HG03135 (cell line): Measurements from ENCODE around the gene TUBB6.

Source experiments
- ATAC-seq: cut with Tn5 transposase; IDR thresholded peaks from one replicate; pipeline ENCODE4 v1.9.1; 2021; ENCODE audit warnings: mild to moderate bottlenecking, moderate library complexity; ENCODE audit not compliant: unreplicated experiment

TUBB6 gene

DNA sequence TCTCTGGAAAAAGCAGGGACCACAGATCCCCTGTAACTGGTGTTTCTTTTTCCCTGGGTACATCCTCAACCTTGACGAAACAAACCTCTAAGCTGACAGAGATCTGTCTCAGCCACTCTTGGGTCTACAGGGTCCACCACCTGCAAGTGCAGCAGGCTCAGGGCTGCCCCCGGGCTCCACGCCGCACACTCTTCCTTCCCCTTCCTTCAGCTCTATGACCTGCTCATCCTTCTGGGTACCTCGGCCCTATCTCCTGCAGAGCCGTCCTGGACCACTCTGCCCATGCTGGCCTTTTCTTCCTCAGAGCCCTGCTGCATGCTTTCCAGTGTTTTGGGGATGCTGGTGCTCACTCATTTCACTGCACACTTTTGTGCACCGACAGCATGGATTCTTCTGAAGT is 27.5 kb downstream of the TUBB6 start:
- no peak for ATAC-seq

GRCh38 chr18:12336171-12336613 is 28.2 kb downstream of the TUBB6 start:
- no peak for ATAC-seq

GRCh38 chr18:12336887-12337286 is 28.8 kb downstream of the TUBB6 start:
- ATAC-seq = no peak

DNA sequence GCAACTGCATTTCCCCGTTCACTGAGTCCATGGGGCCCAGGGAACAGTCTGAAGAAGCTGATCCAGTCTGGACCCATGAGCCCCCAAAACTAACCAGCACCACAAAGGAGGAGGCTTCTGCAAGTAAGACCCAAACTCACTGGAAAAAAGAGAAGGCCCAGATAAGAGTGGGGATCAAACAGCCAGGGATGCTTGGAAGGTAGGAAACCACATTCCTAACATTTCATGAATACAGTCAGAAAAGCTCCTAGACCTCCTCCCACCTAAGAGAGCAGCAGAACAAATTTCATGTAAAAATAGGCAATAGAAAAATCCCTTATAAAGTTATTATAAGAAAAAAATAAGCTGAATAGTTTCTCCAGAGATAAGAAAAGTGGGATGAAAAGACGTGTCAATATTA is 30.3 kb downstream of the TUBB6 start:
- no peak for ATAC-seq

DNA sequence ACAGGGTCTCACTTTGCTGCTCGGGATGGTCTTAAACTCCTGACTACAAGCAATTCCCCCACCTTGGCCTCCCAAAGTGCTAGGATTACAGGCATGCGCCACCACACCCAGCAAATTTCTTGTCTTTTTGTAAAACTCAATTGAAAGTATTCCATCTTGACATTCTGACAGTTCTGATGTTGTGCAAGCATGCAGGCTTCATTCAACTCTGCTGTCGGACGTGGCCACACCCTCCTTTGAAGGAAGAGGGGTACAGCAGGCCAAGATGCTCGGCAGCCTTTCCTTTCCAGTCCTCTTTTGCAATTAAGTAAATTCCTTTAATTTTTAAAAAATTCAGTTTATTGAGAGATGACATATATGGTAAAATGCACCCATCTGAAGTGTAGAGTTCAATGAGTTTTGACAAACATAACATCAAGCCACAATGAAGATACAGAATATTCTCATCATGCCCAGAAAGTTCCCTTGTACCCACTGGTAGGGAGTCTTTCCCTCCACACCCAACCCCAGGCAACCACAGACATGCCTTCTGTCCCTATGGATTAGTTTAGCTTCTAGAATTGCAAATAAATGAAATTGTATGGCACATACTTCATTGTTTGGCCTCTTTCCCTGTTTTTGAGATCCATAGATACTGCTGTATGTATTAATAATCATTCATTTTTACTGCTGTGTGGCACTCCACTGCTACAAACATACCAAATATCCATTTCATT is 33.1 kb downstream of the TUBB6 start:
- ATAC-seq = no peak

- ATAC-seq = no peak
These were observed 34.6 kb downstream of the TUBB6 start for GRCh38 chr18:12342661-12343060.

DNA sequence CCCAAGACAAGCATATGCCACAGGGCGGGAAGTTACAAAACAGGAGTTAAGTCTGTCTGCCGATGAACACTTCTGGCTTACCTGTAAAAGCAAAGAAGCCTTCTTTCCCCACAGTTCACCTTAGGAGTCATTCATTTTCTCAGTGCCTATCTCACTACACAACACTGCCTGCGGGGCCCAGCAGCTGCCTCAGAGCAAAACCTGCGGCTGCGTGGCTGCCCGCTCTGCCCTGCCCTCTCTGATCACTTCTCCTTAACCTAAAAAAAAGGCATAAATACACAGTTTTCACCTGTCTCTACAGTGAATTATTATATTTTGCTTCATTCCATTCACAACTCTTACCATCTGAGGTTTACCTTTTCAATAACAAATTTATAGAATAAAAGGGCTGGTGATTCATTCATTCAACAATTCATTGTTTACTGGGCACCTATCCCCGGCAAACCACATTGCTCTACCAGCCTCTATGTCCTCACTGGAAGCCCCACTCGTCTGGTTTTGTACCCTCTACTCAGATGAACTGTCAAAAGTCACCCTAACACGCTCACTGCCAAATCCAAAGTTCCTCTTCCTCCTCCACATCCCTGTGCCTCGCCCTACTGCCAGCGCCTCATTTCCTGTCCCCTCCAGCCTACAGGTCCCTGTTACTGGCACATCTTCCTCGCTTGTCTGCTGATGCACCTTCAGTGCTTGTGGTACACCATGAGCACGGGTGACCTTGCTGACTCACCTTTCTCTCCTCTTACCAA is 37.6 kb downstream of the TUBB6 start:
- no peak for ATAC-seq

GRCh38 chr18:12346240-12346565 is 38.2 kb downstream of the TUBB6 start:
- no peak for ATAC-seq

- no peak for ATAC-seq
These were observed 39.9 kb downstream of the TUBB6 start for GRCh38 chr18:12347895-12348294.

- ATAC-seq = no peak
These were observed 44.1 kb downstream of the TUBB6 start for GRCh38 chr18:12352188-12352587.

GRCh38 chr18:12359515-12359927 is 51.5 kb downstream of the TUBB6 start:
- no peak for ATAC-seq

- ATAC-seq = no peak
These were observed 53.8 kb downstream of the TUBB6 start for GRCh38 chr18:12361770-12362378.

DNA sequence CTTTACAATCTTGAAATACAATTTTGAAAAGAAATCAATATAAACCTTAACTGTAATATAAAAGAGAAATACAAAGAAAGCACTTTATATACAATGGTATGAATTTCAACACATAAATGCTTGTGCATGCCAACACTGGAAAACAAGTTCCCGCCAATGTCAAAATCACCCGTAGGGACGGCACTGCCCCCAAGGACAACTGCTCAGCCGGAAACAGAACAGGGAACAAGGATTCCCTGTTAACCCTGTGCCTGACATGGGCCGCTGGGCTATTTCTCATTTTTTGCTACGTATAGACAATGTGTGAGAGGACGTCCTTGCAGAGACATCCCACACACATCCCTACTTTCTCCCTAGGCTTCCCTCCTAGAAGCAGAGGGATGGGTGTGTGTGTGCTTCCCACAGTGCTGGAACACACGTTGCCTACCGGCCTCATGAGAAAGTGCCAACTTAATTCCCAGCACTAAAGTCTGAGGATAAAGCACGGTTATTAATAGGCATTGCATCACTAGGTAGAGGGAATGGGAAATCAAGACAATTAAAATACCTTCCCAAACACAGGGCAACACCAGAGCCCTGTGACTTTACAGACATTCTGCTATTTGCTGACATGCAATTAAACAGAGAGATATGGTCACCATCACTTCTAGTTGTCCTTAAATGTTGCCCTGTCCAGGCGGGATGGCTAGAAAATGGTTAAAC is 54.6 kb downstream of the TUBB6 start:
- no peak for ATAC-seq

DNA sequence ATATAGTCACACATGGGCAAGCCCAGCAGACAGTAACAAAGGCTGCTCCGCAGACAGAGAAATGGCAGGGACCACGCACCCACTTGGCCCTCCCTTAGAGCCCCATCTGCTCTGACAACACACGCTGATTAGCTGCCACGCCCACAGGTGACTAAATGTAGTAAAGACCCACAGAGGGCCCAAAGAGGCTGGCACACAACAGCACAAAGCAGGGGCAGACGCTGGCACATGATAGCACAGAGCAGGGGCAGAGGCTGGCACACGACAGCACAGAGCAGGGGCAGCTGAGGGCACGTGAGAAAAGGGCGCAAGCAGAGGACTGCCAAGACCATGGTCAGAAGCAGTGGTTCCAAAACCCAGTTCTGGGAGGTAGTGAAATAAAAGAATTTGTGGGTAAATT is 58.3 kb downstream of the TUBB6 start:
- ATAC-seq = no peak

DNA sequence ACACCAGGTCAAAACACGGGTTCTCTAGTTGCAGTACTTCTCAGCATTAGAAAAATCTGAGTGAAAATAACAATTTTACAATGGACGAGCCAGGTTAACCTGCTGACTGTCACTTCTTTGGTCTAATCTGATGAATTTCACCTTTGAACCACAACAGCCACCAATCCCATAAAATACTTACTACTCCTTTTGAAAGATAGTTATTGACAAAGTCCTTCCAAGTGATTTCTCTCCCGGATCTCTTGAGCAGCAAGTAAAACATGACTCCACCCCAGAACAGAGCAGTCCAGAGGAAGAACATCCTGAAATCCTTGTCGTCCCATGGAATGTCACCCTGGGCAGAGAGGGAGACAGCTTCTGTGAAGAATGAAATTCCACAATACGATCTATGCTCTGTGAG is 58.7 kb downstream of the TUBB6 start:
- ATAC-seq = no peak

DNA sequence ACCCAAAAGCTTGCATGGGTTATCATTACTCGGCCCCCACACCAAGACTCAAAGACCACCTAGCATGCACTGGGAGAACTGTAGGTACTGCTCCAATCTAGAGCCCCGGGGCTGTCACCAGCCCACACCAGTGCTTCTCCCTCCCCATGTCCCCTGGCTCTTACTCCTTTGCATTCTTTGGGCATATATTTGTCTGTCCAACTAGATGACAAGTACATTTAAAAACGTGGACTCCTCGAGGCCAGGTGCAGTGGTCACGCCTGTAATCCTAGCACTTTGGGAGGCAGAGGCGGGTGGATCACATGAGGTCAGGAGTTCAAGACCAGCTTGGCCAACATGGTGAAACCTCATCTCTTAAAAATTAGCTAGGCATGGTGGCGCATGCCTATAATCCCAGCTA is 61.2 kb downstream of the TUBB6 start:
- no peak for ATAC-seq

DNA sequence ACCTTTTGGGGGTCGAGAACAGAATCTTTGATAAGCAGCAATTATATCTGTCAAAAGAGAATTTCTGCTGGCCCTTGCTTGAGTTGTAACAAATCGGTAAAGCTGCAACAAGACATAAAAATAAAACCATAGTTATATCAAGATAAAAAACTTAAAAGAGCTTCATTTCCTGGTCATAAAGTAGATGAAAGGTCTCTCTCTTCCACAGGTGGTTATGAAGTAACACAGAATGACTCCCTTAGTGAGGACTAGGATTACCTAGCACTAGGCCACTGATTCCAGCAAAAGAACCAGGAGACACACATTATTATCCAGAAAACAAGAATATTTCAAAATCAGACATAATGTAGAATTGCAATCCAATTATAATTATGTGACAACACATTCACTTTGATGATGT is 63.5 kb downstream of the TUBB6 start:
- no peak for ATAC-seq

DNA sequence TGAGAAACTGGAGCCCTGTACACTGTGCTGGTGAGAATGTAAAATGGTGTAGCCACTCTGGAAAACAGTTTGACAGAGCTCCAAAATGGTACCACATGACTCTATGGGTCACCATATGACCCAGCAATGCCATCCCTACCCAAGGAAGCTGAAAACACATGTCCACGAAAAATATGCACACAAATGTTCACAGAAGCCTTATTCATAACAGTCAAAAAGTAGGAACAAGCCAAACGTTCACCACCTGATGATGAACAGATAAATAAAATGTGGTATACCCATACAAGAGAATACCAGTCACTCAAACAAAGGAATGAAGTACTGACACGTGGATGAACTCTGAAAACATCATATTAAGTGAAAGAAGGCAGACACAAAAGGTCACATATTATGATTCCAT is 64.4 kb downstream of the TUBB6 start:
- ATAC-seq = no peak

DNA sequence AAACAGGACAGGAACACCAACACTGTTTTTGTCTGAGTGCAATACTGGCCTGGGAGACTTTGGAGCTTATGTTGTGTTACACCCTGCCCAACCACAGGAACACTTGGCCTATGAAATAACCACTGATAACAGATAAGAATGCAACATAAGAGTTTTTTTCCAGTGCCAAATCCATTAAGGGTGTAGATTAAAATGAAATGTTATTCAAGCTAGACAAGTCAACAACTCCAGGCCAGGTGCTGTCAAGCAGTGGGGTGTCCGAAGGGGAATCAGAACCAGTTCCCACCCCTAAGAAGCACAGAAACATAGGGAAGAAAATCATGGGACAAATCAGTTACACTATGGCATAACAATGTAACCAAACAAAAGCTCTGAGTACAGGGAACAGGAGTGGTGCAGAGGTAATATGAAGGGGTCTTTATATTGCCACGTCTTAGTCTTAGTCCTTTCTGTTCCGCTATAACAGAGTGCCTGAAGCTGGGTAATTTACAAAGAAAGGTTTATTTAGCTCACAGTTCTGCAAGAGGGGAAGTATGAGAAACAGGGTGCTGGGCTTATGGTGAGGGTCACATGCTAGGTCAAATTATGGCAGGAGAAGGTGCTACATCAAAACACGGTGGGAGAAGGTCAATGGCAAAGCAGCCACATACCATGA is 65.2 kb downstream of the TUBB6 start:
- no peak for ATAC-seq

DNA sequence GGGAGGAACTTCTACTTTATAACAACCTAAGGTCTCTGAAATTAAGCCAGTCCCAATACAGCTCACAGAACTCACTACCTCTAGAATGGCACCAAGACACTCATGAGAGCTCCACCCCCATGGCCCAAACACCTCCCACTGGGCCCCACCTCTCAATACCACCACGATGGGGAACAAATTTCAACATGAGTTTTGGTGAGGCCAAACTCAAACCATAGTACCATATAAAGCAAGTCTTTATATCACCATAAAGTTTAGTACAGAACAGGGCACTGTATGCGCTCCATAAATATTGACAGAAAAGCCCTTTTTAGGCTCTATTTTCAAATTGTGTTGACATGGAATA is 65.7 kb downstream of the TUBB6 start:
- ATAC-seq = no peak

DNA sequence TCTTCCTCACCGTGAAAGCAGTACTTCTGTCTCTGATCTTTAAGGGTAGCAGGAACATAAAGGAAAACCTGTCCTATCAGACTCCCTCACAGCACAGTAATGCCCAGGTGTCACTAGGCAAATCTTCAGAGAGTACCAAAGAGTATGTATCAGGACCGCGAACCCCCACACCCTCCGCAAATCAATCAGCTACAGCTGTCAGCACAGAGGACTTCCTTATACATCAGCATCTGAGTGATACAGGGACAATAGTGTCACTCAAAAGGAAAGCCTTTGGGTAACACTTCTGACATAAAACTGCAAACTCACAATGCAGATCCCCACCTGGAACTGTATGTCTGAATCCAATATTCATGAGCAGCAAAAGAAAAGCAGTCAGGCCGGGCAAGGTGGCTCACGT is 66.4 kb downstream of the TUBB6 start:
- ATAC-seq = no peak
